A549 treated with AZD2906 at 1 μM for 4 hours (cell line): Measurements from ENCODE around the gene ZMYM5. TPM values are rescaled to one million over a fixed set of nuclear protein-coding genes. Genes with fewer than 3 reads are reported as not detected.

Source experiments
- total RNA-seq: library from RNA; stranded (reverse); fragments of 200-300 nt; extraction: Qiagen RNA extraction; gene quantifications from 5 replicates; pipeline ENCODE4 v1.2.3, GENCODE V29; 2022

The ZMYM5 gene
- total RNA-seq = 5.3 to 6.3 TPM (median 5.7 TPM) in 5 replicates

GRCh38 chr13:19863323-19864023, at the start of gene ZMYM5:
Gene ZMYM5, minus strand, starts transcription at chr13:19863649. Its CDS starts 11,469 bp downstream, at chr13:19852180.

GRCh38 chr13:19782727-19783682, 80.4 kb downstream of the ZMYM5 start, which contains the start of gene PSPC1:
Gene PSPC1, minus strand, starts transcription at chr13:19782945. Its CDS starts 188 bp downstream, at chr13:19782757.

Other genes starting within 250 kb of the ZMYM5 start
- 10.2 to 12.3 TPM (median 11.4 TPM) in 5 replicates for gene MPHOSPH8, start 230.0 kb downstream of the ZMYM5 start, total RNA-seq
- gene PSPC1, start 80.7 kb downstream of the ZMYM5 start, total RNA-seq = 41.3 to 50.4 TPM (median 44.4 TPM) in 5 replicates
- gene ZMYM2, start 95.1 kb upstream of the ZMYM5 start, total RNA-seq = 11.9 to 18.4 TPM (median 15.2 TPM) in 5 replicates